Neural cell (in vitro differentiated cells): ENCODE data around the gene PCBD1.

ENCODE experiments used
- CTCF ChIP-seq: fragments of 450-650 bp; IDR thresholded peaks from 2 replicates; pipeline ENCODE4 v1.5.1; 2014; ENCODE audit warnings: antibody characterized with exemption, mild to moderate bottlenecking, moderate library complexity; ENCODE audit not compliant: poor library complexity, severe bottlenecking
- EZH2 ChIP-seq: fragments of 200-600, 300-800 bp; shearing (Covaris generic), sonication (generic); IDR thresholded peaks from 2 replicates; pipeline ENCODE4 v1.6.1; 2014; ENCODE audit warnings: antibody characterized with exemption, low read length, borderline replicate concordance, mild to moderate bottlenecking; ENCODE audit not compliant: insufficient read depth, poor library complexity, severe bottlenecking
- POLR2AphosphoS5 ChIP-seq: IDR thresholded peaks from 2 replicates; pipeline ENCODE4 v1.6.1; 2012

GRCh38 chr10:70910486-70911341 is 22.3 kb upstream of the PCBD1 start:
- TF ChIP-seq CTCF = no peak
- TF ChIP-seq EZH2 = no peak
- no peak for TF ChIP-seq POLR2AphosphoS5
